OCI-LY1 (cell line): ENCODE measurements around the gene RPL13.

Source experiments
- H2AFZ ChIP-seq: fragments of 200-600 bp; sonication (generic), shearing (Covaris generic); 2 replicates; pipeline ENCODE4 v1.6.0; 2014; ENCODE audit warnings: antibody characterized with exemption, mild to moderate bottlenecking, low read length
- H3F3A ChIP-seq: fragments of 200-600 bp; sonication (generic), shearing (Covaris generic); 2 replicates; pipeline ENCODE4 v1.6.0; 2014; ENCODE audit warnings: mild to moderate bottlenecking, antibody characterized with exemption, low read length, moderate library complexity; ENCODE audit not compliant: insufficient read depth
- H3K27ac ChIP-seq: fragments of 200-600 bp; sonication (generic); 2 replicates; pipeline ENCODE4 v1.5.1; 2014; ENCODE audit warnings: low read length, mixed run types, mild to moderate bottlenecking, low read depth; ENCODE audit not compliant: poor library complexity, severe bottlenecking
- H3K27me3 ChIP-seq: fragments of 200-600 bp; sonication (generic); 2 replicates; pipeline ENCODE4 v1.6.0; 2014; ENCODE audit warnings: antibody characterized with exemption, mild to moderate bottlenecking, low read length, moderate library complexity; ENCODE audit not compliant: insufficient read depth
- H3K36me3 ChIP-seq: fragments of 200-600 bp; sonication (generic); 2 replicates; pipeline ENCODE4 v1.6.1; 2014; ENCODE audit warnings: mild to moderate bottlenecking, antibody characterized with exemption, low read length, moderate library complexity, mixed read lengths; ENCODE audit not compliant: insufficient read depth
- H3K4me1 ChIP-seq: fragments of 200-600 bp; sonication (generic); 2 replicates; pipeline ENCODE4 v1.5.1; 2014; ENCODE audit warnings: mild to moderate bottlenecking, low read length, moderate library complexity; ENCODE audit not compliant: insufficient read depth, severe bottlenecking
- H3K4me2 ChIP-seq: fragments of 200-600 bp; sonication (generic), shearing (Covaris generic); 2 replicates; pipeline ENCODE4 v1.6.1; 2014; ENCODE audit warnings: low read length
- H3K4me3 ChIP-seq: fragments of 200-600 bp; sonication (generic); 2 replicates; pipeline ENCODE4 v1.5.1; 2014; ENCODE audit warnings: low read length, low read depth, mild to moderate bottlenecking, mixed read lengths; ENCODE audit not compliant: poor library complexity, severe bottlenecking
- H3K79me2 ChIP-seq: fragments of 200-600 bp; shearing (Covaris generic); 2 replicates; pipeline ENCODE4 v1.6.1; 2016; ENCODE audit warnings: mixed run types, low read length, mixed read lengths; ENCODE audit not compliant: insufficient read depth
- H3K9ac ChIP-seq: fragments of 200-600 bp; sonication (generic), shearing (Covaris generic); 2 replicates; pipeline ENCODE4 v1.6.1; 2014; ENCODE audit warnings: mild to moderate bottlenecking, low read length, mixed read lengths
- H3K9me2 ChIP-seq: fragments of 200-600 bp; sonication (generic), shearing (Covaris generic); 2 replicates; pipeline ENCODE4 v1.6.1; 2014; ENCODE audit warnings: low read depth, mild to moderate bottlenecking, low read length, mixed read lengths
- H3K9me3 ChIP-seq: fragments of 200-600 bp; shearing (Covaris generic); 2 replicates; pipeline ENCODE4 v1.6.1; 2014; ENCODE audit warnings: low read length, mixed read lengths
- H4K20me1 ChIP-seq: fragments of 200-600 bp; sonication (generic), shearing (Covaris generic); 2 replicates; pipeline ENCODE4 v1.6.0; 2016; ENCODE audit warnings: mild to moderate bottlenecking, low read length; ENCODE audit not compliant: insufficient read depth
- CTCF ChIP-seq: fragments of 200-600 bp; sonication (generic), shearing (Covaris generic); IDR thresholded peaks from 2 replicates; pipeline ENCODE4 v1.5.1; 2017; ENCODE audit warnings: mild to moderate bottlenecking, antibody characterized with exemption, low read length, moderate library complexity, mixed read lengths
- EZH2 ChIP-seq: fragments of 200-600 bp; sonication (generic), shearing (Covaris generic); IDR thresholded peaks from 2 replicates; pipeline ENCODE4 v1.8.0; 2017; ENCODE audit warnings: borderline replicate concordance, mixed run types, mild to moderate bottlenecking, antibody characterized with exemption, low read length, moderate library complexity, mixed read lengths

RPL13 gene

GRCh38 chr16:89579351-89579750 lies 18.9 kb downstream of the RPL13 start:
- Histone ChIP-seq H2AFZ (no peak overlapping the region), H4K20me1 (no peaks in the 10 kb centered on the region), H3K4me2 (no peak overlapping the region), H3F3A (no peaks in the 10 kb centered on the region), H3K27me3 (peaks cover 9% of the 10 kb centered on the region; the same call in 1 of the 2 replicates), H3K27ac (no peak overlapping the region), H3K36me3 (no peaks in the 10 kb centered on the region), H3K9ac (no peak overlapping the region), H3K79me2 (no peaks in the 10 kb centered on the region), H3K4me1 (peaks cover 7% of the 10 kb centered on the region), H3K9me2 (no peaks in the 10 kb centered on the region), H3K9me3 (no peaks in the 10 kb centered on the region), H3K4me3 (no peak overlapping the region)
- TF ChIP-seq EZH2 (no peak), CTCF (no peak)

- H3K4me2 ChIP-seq, result no peak overlapping the region
- H2AFZ ChIP-seq, result no peak overlapping the region
- no peaks in the 10 kb centered on the region for H3K4me1 ChIP-seq
- no peaks in the 10 kb centered on the region for H3K9me3 ChIP-seq
- H3K27me3 ChIP-seq, result peaks cover 5% of the 10 kb centered on the region; the same call in 1 of the 2 replicates
- H4K20me1 ChIP-seq, result no peaks in the 10 kb centered on the region
- no peaks in the 10 kb centered on the region for H3K36me3 ChIP-seq
- no peaks in the 10 kb centered on the region for H3F3A ChIP-seq
- H3K9ac ChIP-seq, result no peak overlapping the region
- H3K9me2 ChIP-seq, result no peaks in the 10 kb centered on the region
- H3K4me3 ChIP-seq, result no peak overlapping the region
- H3K27ac ChIP-seq, result no peak overlapping the region
- no peaks in the 10 kb centered on the region for H3K79me2 ChIP-seq
- TF ChIP-seq EZH2 (no peak), CTCF (no peak)
Observed at GRCh38 chr16:89581045-89581695, 20.7 kb downstream of the RPL13 start.

- Histone ChIP-seq H2AFZ (no peak overlapping the region), H3K4me1 (no peaks in the 10 kb centered on the region), H3K4me3 (no peak overlapping the region), H3K9me3 (no peaks in the 10 kb centered on the region), H3K36me3 (no peaks in the 10 kb centered on the region), H3K27ac (no peak overlapping the region), H3K4me2 (no peak overlapping the region), H3F3A (no peaks in the 10 kb centered on the region), H4K20me1 (no peaks in the 10 kb centered on the region), H3K9ac (no peak overlapping the region), H3K79me2 (no peaks in the 10 kb centered on the region), H3K9me2 (no peaks in the 10 kb centered on the region), H3K27me3 (0 out of 2 replicates have a peak, but pooled peaks cover 3% of the 10 kb centered on the region)
- TF ChIP-seq CTCF (no peak), EZH2 (no peak)
Observed at GRCh38 chr16:89581861-89582563, 21.5 kb downstream of the RPL13 start.
